Endometrial microvascular endothelial cells (primary cell): ENCODE data around the gene OR6N2. TPM values are rescaled to one million over a fixed set of nuclear protein-coding genes. Genes with fewer than 3 reads are reported as not detected.

Experiments used
- in situ Hi-C: cut with HindIII; loops from 2 replicates; pipeline ENCODE4 v1.10.0; 2017; ENCODE audit warnings: low sequenced_read_pairs, low pct_unique_long_range_greater_than_20kb; ENCODE audit errors: inconsistent ontology term
- total RNA-seq: library from RNA; depleted of rRNA; stranded (reverse); fragments of >200 nt; gene quantifications from one replicate; pipeline ENCODE4 v1.2.3, GENCODE V29; 2015; ENCODE audit errors: inconsistent ontology term

OR6N2 gene
- total RNA-seq, 1 donor from 2014 or later, result not detected

DNA sequence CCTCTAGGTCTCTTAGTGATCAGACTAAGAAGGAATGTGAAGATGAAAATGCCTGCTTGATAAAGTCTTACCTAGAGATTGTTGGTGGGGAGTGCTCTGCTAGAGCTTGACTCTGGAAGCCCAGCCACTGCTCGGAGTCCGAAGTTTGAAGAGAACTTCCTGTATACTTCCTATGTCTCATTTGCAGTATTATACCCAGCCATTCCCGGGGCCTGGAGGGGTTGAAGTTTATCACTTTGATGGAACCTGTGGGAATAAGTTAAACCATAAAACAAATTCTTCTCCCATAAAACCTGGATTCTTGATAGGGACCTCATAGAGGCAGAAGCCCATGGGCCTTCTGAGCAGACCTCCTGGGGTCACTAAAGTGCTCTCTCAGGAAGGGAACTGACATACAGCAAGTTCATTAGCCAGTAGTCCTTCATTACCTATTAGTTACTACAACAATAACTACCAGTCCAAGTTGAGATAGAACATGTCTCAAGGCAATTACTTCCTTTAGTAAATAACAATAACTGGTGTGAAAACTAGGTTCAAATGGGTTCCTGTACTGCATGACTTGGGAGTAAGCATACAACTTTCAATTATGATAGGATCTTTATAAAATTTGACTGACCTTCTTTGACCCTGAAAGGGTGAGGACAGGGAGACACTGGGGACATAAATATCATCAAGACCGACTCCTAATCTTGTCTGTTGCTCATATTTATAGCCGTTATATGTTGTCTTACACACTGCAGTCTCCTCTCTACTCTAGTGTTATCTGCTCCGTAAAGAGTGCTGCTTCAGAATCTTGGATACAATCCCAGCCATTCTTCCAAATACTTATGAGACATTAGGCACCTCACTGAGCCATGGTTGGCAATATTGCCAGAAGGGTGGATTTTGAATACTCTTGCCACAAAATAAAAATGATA, 8.8 kb downstream of the OR6N2 start, which contains the start of gene OR6N1:
Gene OR6N1 (minus strand): TSS at position 246 of the 917 bp plus-strand sequence. CDS start 5,513 bp downstream, outside the sequence.
- in situ Hi-C loops, result no loop called here

DNA sequence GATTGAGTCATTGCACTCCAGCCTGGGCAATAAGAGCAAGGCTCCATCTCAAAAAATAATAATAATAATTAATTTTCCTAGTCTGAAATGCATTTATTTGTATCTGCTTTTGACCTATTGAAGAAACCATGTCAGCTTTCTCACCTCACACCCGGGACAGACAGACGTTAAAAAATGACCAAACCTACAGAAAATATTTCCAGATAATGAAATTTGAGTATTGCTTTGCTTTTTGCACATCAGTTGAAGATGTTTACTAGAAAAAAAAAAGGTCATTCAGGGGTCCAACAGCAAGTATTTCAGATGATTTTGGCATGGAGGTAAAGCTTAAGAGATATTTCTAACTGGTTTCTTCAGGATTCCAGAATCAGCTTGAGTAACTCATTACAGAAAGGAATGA, 26.6 kb downstream of the OR6N2 start, which contains the start of gene OR6K6:
Gene OR6K6 (plus strand): TSS at position 301 of the 400 bp plus-strand sequence. CDS start 168 bp downstream, outside the sequence.
- in situ Hi-C loops, result no loop called here

DNA sequence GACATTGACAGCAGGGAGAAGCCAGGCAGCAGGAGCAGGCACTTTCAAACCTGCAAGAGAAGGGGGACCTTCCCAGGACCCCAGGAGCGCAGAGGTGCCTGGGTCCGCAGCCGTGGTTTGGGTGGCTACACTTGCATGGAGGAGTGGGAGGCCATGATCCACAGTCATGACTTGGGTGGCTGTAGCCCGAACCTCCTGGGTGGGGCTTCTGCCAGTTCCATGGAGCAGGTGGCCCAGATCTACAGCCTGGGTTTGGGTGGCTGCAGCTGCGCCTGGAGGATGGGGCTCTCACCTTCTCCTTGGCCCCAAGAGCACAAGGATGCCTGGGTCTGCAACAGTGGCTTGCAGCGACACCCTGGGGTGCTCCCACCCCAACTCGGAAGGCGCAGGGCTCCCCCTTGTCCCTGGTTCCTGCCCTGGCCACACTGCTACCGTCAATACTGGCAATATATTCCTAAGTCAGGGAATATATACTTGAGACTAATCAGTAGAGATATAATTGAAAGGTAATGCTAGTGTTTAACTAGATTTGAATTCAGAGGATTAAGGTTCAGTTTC, 28.8 kb downstream of the OR6N2 start:
- in situ Hi-C loops, result no loop called here

DNA sequence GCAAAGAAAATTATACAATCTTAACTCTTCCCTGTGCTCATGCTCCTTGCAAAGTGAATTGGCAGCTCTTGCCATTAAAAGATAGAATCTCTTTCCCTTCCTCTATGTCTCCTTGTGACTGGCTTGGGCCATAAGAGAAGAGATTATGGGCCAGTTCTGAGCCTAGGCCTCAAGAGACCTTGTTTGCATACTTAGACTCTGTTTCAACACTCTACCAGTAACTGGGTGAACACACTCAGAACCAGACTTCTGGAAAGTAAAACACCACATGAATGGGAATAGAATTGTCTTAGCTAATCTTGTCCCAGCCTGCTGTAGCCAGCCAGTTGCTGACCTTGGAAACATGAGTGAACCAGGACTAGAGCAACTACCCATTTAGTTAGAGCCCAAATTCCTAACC, 45.2 kb downstream of the OR6N2 start:
- in situ Hi-C loops, result no loop called here

DNA sequence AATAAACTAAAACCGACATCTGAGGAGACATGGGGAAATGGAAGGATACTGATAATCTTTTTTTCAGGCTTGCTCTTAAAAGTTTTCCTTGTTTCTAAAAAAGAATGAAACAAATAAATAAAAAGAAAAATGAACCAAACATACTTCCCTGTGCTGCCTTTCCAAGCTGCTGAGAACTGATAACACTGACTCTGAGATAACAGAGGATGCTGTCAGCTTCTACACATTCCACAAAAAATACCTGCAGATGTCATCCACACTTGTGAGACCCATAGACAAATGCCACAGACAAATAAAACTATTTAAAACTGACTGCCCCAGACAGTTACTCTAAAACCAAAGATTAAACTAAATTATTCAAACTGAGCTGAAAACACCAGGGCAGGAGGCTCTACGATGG, 48.5 kb downstream of the OR6N2 start:
- in situ Hi-C loops, result no loop called here

DNA sequence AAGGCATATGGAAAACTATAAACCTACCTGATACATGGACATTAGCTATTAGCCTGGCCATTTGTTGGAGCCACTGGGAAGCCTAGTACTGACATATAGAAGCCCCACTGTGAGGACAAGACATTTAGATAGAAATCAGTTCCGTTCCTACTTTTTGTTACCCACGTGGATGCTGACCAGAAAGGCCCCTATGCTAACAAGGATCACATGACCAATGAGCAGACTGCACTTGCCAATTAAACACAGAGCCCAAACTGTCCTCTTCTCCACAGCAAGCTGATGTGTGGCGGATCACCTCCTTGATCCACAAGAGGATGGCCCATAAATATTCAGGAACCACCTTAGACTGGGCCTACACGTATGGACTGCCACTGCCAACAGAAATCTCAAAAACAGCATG, 49.3 kb downstream of the OR6N2 start:
- in situ Hi-C loops, result no loop called here

DNA sequence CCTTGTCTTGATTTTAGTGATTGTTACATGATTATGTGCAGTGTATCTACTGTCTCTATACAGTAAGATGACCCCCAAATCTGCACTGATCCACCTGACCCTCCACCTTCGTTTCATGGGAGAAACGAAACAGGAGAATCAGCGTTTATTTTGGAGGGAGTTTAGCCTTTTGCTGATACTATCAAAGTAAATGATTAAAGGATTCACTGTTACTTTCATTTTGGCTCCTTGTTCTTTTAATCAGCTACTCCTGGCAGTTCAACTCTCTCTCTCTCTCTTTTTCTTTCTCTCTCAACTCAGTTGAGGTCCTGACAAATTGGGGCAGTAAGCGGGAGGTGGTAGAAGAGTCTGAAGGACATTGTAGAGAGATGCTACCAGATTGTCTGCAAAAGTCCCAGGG, 50.6 kb downstream of the OR6N2 start:
- in situ Hi-C loops, result no loop called here

DNA sequence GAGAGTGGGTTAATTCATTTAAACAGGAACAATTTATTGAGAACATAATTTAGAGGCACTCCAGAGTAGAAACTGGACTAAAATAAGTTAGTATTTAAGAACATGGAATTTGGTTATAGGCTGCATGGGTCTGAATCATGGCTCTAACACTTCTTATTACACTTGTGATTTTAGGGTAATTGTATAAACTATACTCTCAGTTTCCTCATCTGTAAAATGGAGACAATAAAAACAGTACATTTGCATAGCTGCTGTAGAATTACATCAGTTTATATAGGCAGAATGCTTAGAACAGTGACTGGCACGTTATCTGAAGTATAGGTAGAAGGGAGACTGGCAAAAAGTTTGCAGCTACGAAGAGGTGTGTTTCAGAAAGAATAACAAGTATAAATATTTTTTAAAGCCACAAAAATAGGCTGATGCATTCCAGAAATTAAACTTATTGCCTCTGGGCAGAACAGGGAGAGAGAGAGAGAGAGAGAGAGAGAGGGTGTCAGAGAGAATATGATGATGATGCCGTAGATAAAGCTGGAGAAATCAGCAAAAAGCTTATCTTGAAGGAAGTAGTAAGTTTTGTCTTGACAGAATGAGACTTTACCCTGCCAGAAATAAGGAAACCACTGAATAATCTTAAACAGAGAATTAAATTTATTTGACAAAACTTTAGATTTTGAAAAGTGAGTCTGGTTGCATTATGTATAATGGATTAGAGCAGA, 52.3 kb downstream of the OR6N2 start:
- in situ Hi-C loops, result no loop called here

DNA sequence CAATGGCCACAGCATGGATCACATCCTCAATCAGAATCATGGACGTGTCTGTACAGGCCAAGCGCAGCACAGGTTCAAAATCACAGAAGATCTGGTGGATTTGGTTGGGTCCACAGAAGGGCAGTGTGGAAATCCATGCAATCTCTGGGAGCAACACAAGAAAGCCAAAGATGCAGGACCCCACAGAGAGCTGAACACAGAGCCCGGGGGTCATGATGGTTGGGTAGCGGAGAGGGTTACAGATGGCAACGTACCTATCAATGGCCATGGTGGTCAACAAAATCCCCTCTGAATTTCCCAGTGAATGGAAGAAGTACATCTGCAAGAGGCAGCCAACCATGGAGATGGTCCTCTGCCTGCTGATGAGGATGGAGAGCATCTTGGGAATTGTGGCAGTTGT, 56.6 kb downstream of the OR6N2 start:
- in situ Hi-C loops, result no loop called here

Other genes starting within 250 kb of the OR6N2 start
- gene OR6Y1, start 226.8 kb downstream of the OR6N2 start, total RNA-seq, result not detected
- not detected for gene OR6P1, start 210.6 kb downstream of the OR6N2 start, total RNA-seq
- not detected for gene OR10X1, start 201.3 kb downstream of the OR6N2 start, total RNA-seq
- not detected for gene OR10Z1, start 175.9 kb downstream of the OR6N2 start, total RNA-seq
- gene SPTA1, start 94.5 kb downstream of the OR6N2 start, total RNA-seq, result not detected
- not detected for gene OR6K2, start 80.6 kb downstream of the OR6N2 start, total RNA-seq
- not detected for gene OR6K3, start 60.5 kb downstream of the OR6N2 start, total RNA-seq
- gene OR6K6, start 26.5 kb downstream of the OR6N2 start, total RNA-seq, result not detected
- gene OR6N1, start 9.0 kb downstream of the OR6N2 start, total RNA-seq, result not detected
- gene MNDA, start 50.1 kb upstream of the OR6N2 start, total RNA-seq, result not detected
- not detected for gene PYHIN1, start 150.3 kb upstream of the OR6N2 start, total RNA-seq
- 141 TPM for gene IFI16, start 228.7 kb upstream of the OR6N2 start, total RNA-seq